Measurements from ENCODE around the gene RIF1.
"Not testable (repeated sequence)": the region's sequence is repeated elsewhere in the genome, so short reads cannot be mapped to it uniquely, and the experiment has no call there.

RIF1 gene

GRCh38 chr2:151409601-151410484 lies at the start of gene RIF1:
TSS of gene RIF1 (plus strand) at chr2:151409902. CDS start at chr2:151410424, 522 bp downstream.
- DNase-seq: peak; percentile 88 to 89

GRCh38 chr2:151361674-151362370 lies 47.9 kb upstream of the RIF1 start:
- DNase-seq: no peak

- peak; percentile 42 to 75 for DNase-seq
These were observed 46.0 kb upstream of the RIF1 start for GRCh38 chr2:151363709-151364108.

GRCh38 chr2:151367571-151367970 lies 42.1 kb upstream of the RIF1 start:
- DNase-seq: no peak

DNA sequence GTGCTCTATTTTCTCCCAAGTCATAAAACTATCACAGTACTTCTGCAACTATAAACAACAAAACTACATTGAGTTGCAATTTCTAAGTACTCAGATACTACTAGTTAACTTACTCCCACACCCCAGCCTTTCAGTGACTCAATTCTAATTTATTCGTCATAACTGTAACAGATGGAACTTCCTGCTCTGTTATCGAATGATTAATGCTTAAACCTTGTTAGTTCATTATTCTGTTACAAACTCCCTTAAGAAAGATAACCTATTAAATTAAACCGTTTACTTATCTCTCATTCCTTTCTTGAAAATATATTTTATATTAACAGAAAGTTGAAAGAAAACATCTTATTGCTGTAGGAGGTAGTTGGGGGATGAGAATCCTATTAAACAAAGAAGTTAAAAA lies 35.3 kb upstream of the RIF1 start:
- DNase-seq: no peak

DNA sequence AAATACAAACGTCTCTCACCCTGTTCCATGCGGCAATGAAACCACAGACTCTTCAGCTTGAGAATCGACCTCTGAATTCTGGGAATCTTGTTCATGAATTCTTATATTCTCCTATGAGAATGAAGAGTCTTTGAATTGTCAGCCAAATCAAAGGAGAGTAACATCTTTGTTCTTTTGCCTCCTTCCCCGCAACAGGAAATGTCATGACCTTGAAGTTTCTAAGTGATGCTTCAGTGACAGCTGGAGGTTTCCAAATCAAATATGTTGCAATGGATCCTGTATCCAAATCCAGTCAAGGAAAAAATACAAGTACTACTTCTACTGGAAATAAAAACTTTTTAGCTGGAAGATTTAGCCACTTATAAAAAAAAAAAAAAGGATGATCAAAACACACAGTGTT lies 30.5 kb upstream of the RIF1 start:
- DNase-seq: no peak

- no peak for DNase-seq
These were observed 29.0 kb upstream of the RIF1 start for GRCh38 chr2:151380580-151381235.

GRCh38 chr2:151381266-151381665 lies 28.4 kb upstream of the RIF1 start:
- no peak for DNase-seq

DNA sequence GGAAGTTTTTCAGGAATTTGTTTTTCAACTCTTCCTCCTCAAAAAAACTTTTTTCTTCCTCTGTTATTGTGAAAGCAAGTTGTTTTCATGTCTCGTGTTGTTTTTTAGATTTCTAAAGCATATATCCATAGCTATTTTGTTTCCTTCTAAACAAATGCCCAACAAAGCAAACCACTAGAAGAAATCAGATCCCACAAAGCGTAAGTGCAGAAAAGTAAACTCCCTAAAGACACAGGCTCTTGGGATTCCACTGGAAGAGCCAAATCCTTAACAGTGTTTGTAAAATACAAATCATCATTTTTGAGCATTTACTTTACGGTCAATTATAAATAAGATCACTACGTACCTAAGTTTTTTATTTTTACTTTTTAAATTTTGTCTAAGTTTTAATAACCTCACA lies 21.7 kb upstream of the RIF1 start:
- no peak for DNase-seq

DNA sequence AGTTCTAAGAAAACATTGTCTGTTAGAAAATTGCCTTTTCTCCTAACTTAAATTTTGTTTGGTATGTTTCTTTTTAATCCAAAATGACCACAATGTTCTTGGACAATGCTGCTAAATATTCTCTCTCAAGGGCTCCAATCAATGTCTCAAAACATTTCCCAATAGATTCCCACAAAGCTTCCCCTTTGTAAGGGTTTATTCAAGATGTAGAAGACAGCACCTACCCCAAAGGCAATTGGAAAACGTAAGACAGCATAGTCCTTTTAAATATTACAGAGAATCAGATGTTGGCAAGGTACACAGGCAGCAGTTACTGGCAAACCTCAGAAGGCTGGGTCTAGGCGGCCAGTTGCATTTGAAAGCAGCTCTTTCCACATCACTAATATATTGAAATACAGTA lies 18.3 kb upstream of the RIF1 start:
- DNase-seq: no peak

GRCh38 chr2:151394509-151394908 lies 15.2 kb upstream of the RIF1 start:
- no peak for DNase-seq

DNA sequence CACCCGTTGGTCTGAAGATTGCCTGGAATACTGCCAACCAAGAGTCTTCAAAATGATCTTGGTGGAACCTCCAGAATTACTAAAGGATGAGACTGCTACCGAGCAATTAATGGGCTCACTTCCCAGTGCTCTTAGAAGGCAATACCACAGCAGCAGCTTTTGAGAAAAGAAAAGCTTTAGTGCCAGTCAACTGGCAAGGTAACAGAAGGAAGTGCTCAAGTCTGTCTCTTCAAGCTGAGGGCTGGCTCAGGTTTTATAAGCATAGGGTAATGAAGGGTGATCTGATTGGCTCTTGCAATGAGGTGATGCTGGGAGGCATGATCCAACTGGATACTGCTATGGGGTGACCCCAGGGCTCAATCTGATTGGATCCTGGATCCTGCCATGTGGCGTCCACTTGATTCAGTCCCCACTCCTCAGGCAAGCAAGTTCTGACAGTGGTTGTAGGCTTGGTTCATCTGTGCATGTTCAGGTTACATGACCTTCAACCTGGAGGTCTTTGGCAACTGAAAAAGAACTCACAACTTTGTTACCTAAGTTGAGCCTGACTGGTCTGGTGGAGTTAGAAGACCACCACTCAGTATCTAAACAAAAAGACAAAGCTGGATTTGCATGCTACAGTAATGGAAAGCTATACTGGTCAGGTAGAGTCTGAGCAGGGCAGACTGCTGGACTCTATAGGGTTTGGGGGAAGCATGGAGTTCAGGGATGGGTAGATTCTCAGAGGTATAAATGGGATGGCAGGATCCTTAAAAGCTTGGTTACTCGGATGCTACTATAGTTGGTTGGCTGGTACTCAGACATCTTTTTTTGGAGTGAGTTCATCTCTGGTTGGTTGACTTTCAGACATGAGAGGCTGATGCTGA lies 14.0 kb upstream of the RIF1 start:
- no peak for DNase-seq

- no peak for DNase-seq
These were observed 9.7 kb upstream of the RIF1 start for GRCh38 chr2:151399981-151400380.

- no peak for DNase-seq
These were observed 8.6 kb upstream of the RIF1 start for GRCh38 chr2:151401149-151401548.

- no peak for DNase-seq
These were observed 5.8 kb upstream of the RIF1 start for GRCh38 chr2:151403914-151404313.

GRCh38 chr2:151405376-151405775 lies 4.3 kb upstream of the RIF1 start:
- no peak for DNase-seq

GRCh38 chr2:151407281-151407680 lies 2.4 kb upstream of the RIF1 start:
- no peak for DNase-seq

DNA sequence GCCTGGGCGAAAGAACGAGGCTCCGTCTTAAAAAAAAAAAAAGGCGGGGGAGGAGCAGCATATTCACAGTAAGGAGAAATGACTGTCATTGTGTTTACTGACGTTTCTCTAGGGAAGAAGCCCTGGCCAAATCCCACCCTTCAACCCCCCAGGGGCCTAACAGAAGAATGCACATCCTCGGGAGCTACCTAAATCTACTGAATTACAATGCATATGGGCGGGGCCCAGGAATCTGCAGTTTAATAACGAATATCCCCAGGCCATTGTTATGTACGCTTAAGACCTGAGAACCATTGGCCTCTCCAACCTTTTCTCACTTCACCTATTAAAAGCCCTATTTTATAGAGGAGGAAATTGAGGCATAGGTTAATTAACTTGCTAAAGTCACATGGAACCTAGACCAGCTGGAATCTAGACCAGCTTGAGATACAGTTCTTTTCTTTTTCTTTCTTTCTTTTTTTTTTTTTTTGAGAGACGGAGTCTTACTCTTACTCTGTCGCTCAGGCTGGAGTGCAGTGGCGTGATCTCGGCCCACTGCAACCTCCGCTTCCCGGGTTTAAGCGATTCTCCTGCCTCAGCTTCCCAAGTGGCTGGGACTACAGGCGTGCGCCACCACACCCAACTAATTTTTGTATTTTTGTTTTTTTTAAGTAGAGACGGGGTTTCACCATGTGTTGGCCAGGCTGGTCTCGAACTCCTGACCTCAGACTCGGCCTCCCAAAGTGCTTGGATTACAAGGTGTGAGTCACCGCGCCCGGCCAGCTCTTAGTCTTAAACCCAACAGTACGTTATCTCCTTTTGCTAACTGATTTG lies 708 bp upstream of the RIF1 start:
- no peak for DNase-seq

DNA sequence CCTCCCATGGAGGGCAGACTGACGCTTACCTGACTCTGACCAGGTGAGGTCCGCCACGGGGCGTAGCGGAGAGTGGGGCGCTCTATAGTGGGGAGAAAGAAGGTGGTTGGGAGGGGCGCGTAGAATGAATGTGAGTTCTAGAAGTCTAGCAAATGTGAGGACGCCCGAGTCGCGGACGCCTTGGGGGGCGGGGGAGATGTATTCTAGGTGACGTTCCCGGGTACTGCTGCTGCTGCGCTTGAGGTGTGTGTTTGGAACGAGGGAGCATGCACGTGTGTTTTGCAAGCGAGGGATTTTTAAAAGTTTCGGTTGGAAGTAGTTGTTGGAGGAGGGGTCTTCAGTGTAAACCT lies 758 bp downstream of the RIF1 start:
- no peak for DNase-seq

GRCh38 chr2:151417650-151418049 lies 7.9 kb downstream of the RIF1 start:
- no peak for DNase-seq

DNA sequence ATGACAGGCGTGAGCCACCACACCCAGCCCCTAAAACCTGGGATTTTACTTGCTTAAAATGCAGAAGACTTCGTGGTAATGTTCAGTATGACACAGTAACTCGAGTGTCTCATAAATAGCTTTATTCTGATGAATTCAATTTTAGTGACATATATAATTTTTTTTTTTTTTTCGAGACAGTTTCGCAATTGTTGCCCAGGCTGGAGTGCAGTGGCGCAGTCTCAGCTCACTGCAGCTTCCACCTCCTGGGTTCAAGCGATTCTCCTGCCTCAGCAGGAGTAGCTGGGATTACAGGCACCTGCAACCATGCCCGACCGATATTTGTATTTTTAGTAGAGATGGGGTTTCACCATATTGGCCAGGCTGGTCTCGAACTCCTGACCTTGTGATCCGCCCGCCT lies 12.0 kb downstream of the RIF1 start:
- DNase-seq: not testable (repeated sequence)

- no peak for DNase-seq
These were observed 13.3 kb downstream of the RIF1 start for GRCh38 chr2:151422917-151423439.
